GM23338 (cell line): ENCODE results near the gene MMAB. TPM values are rescaled to one million over a fixed set of nuclear protein-coding genes. Genes with fewer than 3 reads are reported as not detected.

ENCODE experiments used
- ATAC-seq: fragments of 200-7000 bp; cut with Tn5 transposase; 3 replicates; pipeline ENCODE4 v1.9.1; 2020
- DNase-seq: peaks from one replicate; pipeline ENCODE4 v3.0.0-alpha.2; 2015; ENCODE audit warnings: low spot score
- H2AFZ ChIP-seq: fragments of 200-600 bp; sonication (generic); 2 replicates; pipeline ENCODE4 v1.8.0; 2016; ENCODE audit warnings: antibody characterized with exemption, mild to moderate bottlenecking, moderate library complexity
- H3F3A ChIP-seq: fragments of 200-600 bp; sonication (generic); replicated peaks from 2 replicates; pipeline ENCODE4 v1.8.0; 2017; ENCODE audit warnings: antibody characterized with exemption, mixed run types, low read depth
- H3K27ac ChIP-seq: fragments of 200-600 bp; sonication (generic); 2 replicates; pipeline ENCODE4 v1.6.1; 2016; ENCODE audit warnings: low read depth
- H3K27me3 ChIP-seq: fragments of 200-600 bp; sonication (generic); 2 replicates; pipeline ENCODE4 v1.8.0; 2016; ENCODE audit warnings: mild to moderate bottlenecking, mixed run types, moderate library complexity; ENCODE audit not compliant: insufficient read depth
- H3K36me3 ChIP-seq: fragments of 200-600 bp; sonication (generic); 2 replicates; pipeline ENCODE4 v1.8.0; 2016; ENCODE audit warnings: mild to moderate bottlenecking; ENCODE audit not compliant: insufficient read depth
- H3K4me1 ChIP-seq: fragments of 200-600 bp; sonication (generic); 2 replicates; pipeline ENCODE4 v1.8.0; 2016; ENCODE audit warnings: mild to moderate bottlenecking, moderate library complexity; ENCODE audit not compliant: insufficient read depth
- H3K4me2 ChIP-seq: fragments of 200-600 bp; sonication (generic); 2 replicates; pipeline ENCODE4 v1.7.1; 2017; ENCODE audit warnings: mixed run types
- H3K4me3 ChIP-seq: fragments of 200-600 bp; sonication (generic); 2 replicates; pipeline ENCODE4 v1.6.1; 2016; ENCODE audit warnings: mixed run types
- H3K79me2 ChIP-seq: fragments of 200-600 bp; sonication (generic); replicated peaks from 2 replicates; pipeline ENCODE4 v1.8.0; 2017; ENCODE audit warnings: mild to moderate bottlenecking; ENCODE audit not compliant: insufficient read depth
- H3K9me2 ChIP-seq: fragments of 200-600 bp; sonication (generic); 2 replicates; pipeline ENCODE4 v1.8.0; 2017; ENCODE audit not compliant: insufficient read depth
- H4K20me1 ChIP-seq: fragments of 200-600 bp; sonication (generic); replicated peaks from 2 replicates; pipeline ENCODE4 v1.8.0; 2017; ENCODE audit warnings: mild to moderate bottlenecking; ENCODE audit not compliant: insufficient read depth
- H3K27ac Mint-ChIP-seq: 2 replicates; pipeline ENCODE4 v1.8.0; 2020; ENCODE audit warnings: inconsistent platforms, mild to moderate bottlenecking, moderate library complexity, mixed read lengths
- H3K27me3 Mint-ChIP-seq: 3 replicates; pipeline ENCODE4 v1.8.0; 2022; ENCODE audit warnings: low read depth, mild to moderate bottlenecking, moderate library complexity, mixed read lengths, inconsistent platforms; ENCODE audit not compliant: insufficient read depth, poor library complexity
- H3K36me3 Mint-ChIP-seq: 3 replicates; pipeline ENCODE4 v1.8.0; 2021; ENCODE audit warnings: low read depth, mild to moderate bottlenecking, inconsistent platforms, moderate library complexity, mixed read lengths
- H3K4me1 Mint-ChIP-seq: 3 replicates; pipeline ENCODE4 v1.8.0; 2020; ENCODE audit warnings: mild to moderate bottlenecking, inconsistent platforms, mixed read lengths
- H3K4me3 Mint-ChIP-seq: 3 replicates; pipeline ENCODE4 v1.8.0; 2021; ENCODE audit warnings: moderate library complexity, mild to moderate bottlenecking, inconsistent platforms, mixed read lengths
- H3K9me3 Mint-ChIP-seq: 3 replicates; pipeline ENCODE4 v1.8.0; 2020; ENCODE audit warnings: moderate library complexity, mild to moderate bottlenecking, inconsistent platforms, mixed read lengths
- CREB1 ChIP-seq: fragments of 250-450 bp; sonication (Bioruptor Pico); IDR thresholded peaks from 2 replicates; pipeline ENCODE4 v1.5.0; 2020; ENCODE audit warnings: low read depth, mild to moderate bottlenecking, moderate library complexity
- EZH2phosphoT487 ChIP-seq: fragments of 200-600 bp; sonication (generic); IDR thresholded peaks from one replicate; pipeline ENCODE4 v1.8.1; 2018; ENCODE audit warnings: antibody characterized with exemption; ENCODE audit not compliant: unreplicated experiment
- JUNB ChIP-seq: IDR thresholded peaks from one replicate; pipeline ENCODE4 v1.6.1; 2016; ENCODE audit warnings: antibody characterized with exemption; ENCODE audit not compliant: unreplicated experiment
- NANOG ChIP-seq: IDR thresholded peaks from 2 replicates; pipeline ENCODE4 v1.6.1; 2016; ENCODE audit warnings: antibody characterized with exemption, borderline replicate concordance
- POLR2AphosphoS5 ChIP-seq: IDR thresholded peaks from 2 replicates; pipeline ENCODE4 v1.6.1; 2016; ENCODE audit warnings: antibody characterized with exemption, low read depth
- STAT1 ChIP-seq: IDR thresholded peaks from one replicate; pipeline ENCODE4 v1.6.1; 2016; ENCODE audit warnings: antibody characterized with exemption; ENCODE audit not compliant: unreplicated experiment
- polyA plus RNA-seq: library from polyadenylated mRNA; unstranded; fragments of >200 nt; fragmentation: Nextera tagmentation; extraction: Ambion mirVana; gene quantifications from 2 replicates; pipeline ENCODE4 v1.2.1, GENCODE V29; 2016
- total RNA-seq: library from RNA; depleted of rRNA; stranded (reverse); fragments of >200 nt; shearing (Covaris generic); gene quantifications from 2 replicates; pipeline ENCODE4 v1.2.3, GENCODE V29; 2014
- TF ChIP-seq, protein P1 (sequence below): fragments of 250-450 bp; sonication (Bioruptor Pico); IDR thresholded peaks from 2 replicates; pipeline ENCODE4 v1.5.0; 2020; ENCODE audit warnings: mild to moderate bottlenecking, moderate library complexity
- TF ChIP-seq, protein P2 (sequence below): IDR thresholded peaks from 2 replicates; pipeline ENCODE4 v1.6.1; 2016; ENCODE audit warnings: antibody characterized with exemption

Gene MMAB
- total and polyA plus RNA-seq, 2 experiments from 2014 or later = 24.7 to 38.5 TPM

DNA sequence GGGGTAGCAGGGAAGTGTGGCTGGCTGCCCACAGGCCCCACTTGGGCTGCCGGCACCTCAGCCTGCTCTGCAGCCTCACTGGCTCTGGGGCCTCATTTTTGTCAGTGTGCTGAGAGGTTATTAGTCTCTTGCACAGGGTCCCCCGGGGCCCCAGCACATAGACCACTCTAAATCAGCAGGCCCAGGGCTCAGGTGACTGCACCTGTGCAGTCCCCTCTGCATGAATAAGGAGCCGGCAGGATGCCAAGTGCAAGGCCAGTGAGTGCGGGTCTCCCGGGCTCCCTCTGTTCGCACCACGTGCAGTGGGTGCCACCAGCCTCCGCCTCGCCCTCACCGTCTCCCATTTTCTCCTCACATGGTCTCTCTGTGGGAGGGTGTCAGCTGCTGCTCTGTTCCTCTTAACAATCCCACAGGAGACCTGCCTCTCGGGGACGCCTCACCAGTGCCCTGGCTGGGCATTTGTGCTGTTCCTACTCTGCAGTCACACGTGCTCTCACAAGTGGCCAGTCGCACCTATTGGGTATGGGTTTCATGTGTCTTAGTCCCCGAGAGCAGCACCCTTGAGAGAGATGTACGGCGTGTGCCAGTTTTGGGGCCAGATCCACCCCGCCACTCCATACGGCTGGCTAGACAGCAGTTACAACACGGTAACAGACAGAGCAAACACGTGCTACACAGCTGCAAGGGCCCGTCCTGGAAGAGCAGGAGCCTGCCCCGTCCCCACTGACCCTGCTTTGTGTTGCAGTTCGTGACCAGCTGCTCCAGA, 40.4 kb downstream of the MMAB start (continued):
- TF ChIP-seq, protein P1, sequence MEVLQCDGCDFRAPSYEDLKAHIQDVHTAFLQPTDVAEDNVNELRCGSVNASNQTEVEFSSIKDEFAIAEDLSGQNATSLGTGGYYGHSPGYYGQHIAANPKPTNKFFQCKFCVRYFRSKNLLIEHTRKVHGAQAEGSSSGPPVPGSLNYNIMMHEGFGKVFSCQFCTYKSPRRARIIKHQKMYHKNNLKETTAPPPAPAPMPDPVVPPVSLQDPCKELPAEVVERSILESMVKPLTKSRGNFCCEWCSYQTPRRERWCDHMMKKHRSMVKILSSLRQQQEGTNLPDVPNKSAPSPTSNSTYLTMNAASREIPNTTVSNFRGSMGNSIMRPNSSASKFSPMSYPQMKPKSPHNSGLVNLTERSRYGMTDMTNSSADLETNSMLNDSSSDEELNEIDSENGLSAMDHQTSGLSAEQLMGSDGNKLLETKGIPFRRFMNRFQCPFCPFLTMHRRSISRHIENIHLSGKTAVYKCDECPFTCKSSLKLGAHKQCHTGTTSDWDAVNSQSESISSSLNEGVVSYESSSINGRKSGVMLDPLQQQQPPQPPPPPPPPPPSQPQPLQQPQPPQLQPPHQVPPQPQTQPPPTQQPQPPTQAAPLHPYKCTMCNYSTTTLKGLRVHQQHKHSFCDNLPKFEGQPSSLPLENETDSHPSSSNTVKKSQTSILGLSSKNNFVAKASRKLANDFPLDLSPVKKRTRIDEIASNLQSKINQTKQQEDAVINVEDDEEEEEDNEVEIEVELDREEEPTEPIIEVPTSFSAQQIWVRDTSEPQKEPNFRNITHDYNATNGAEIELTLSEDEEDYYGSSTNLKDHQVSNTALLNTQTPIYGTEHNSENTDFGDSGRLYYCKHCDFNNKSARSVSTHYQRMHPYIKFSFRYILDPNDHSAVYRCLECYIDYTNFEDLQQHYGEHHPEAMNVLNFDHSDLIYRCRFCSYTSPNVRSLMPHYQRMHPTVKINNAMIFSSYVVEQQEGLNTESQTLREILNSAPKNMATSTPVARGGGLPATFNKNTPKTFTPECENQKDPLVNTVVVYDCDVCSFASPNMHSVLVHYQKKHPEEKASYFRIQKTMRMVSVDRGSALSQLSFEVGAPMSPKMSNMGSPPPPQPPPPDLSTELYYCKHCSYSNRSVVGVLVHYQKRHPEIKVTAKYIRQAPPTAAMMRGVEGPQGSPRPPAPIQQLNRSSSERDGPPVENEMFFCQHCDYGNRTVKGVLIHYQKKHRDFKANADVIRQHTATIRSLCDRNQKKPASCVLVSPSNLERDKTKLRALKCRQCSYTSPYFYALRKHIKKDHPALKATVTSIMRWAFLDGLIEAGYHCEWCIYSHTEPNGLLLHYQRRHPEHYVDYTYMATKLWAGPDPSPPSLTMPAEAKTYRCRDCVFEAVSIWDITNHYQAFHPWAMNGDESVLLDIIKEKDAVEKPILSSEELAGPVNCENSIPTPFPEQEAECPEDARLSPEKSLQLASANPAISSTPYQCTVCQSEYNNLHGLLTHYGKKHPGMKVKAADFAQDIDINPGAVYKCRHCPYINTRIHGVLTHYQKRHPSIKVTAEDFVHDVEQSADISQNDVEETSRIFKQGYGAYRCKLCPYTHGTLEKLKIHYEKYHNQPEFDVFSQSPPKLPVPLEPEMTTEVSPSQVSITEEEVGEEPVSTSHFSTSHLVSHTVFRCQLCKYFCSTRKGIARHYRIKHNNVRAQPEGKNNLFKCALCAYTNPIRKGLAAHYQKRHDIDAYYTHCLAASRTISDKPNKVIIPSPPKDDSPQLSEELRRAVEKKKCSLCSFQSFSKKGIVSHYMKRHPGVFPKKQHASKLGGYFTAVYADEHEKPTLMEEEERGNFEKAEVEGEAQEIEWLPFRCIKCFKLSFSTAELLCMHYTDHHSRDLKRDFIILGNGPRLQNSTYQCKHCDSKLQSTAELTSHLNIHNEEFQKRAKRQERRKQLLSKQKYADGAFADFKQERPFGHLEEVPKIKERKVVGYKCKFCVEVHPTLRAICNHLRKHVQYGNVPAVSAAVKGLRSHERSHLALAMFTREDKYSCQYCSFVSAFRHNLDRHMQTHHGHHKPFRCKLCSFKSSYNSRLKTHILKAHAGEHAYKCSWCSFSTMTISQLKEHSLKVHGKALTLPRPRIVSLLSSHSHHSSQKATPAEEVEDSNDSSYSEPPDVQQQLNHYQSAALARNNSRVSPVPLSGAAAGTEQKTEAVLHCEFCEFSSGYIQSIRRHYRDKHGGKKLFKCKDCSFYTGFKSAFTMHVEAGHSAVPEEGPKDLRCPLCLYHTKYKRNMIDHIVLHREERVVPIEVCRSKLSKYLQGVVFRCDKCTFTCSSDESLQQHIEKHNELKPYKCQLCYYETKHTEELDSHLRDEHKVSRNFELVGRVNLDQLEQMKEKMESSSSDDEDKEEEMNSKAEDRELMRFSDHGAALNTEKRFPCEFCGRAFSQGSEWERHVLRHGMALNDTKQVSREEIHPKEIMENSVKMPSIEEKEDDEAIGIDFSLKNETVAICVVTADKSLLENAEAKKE (CRISPR knock-in tag) = no peak
- TF ChIP-seq JUNB (no peak), EZH2phosphoT487 (no peak), NANOG (no peak)

DNA sequence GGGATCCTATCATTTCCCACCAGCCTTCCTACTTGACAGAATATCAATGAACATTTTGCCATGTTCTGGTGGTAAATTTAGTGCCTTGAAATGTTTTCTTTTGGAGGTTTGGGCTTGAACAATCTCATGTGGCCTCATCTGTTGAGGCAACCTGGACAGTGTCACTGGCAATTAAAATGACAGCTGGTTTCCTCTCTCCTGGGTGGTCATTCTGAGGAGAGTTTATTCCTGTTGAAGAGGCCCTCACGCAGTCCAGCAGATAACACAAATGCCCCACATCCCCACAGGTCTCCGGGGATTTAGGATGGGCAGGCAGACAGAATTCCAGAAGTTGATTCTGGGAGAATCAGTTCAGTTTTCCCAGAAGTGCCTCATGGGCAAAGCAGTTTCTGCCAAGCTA, 41.9 kb downstream of the MMAB start:
- Mint-ChIP-seq H3K4me3 (no peak overlapping the region), H3K9me3 (no peaks in the 10 kb centered on the region), H3K4me1 (peaks cover 11% of the 10 kb centered on the region), H3K27me3 (peaks cover 7% of the 10 kb centered on the region), H3K36me3 (no peaks in the 10 kb centered on the region; the same call in 2 of the 3 replicates), H3K27ac (no peak overlapping the region)
- no peak for DNase-seq
- Histone ChIP-seq H3K36me3 (no peaks in the 10 kb centered on the region), H3K4me2 (no peak overlapping the region), H3K4me3 (no peak overlapping the region), H4K20me1 (no peaks in the 10 kb centered on the region), H3K27me3 (no peaks in the 10 kb centered on the region), H3K79me2 (no peaks in the 10 kb centered on the region), H3F3A (no peaks in the 10 kb centered on the region), H3K4me1 (0 out of 2 replicates have a peak, but pooled peaks cover 7% of the 10 kb centered on the region), H2AFZ (no peak overlapping the region), H3K27ac (no peak overlapping the region), H3K9me2 (no peaks in the 10 kb centered on the region)
- ATAC-seq = no peak
- no peak for TF ChIP-seq POLR2AphosphoS5
- TF ChIP-seq, protein P2, sequence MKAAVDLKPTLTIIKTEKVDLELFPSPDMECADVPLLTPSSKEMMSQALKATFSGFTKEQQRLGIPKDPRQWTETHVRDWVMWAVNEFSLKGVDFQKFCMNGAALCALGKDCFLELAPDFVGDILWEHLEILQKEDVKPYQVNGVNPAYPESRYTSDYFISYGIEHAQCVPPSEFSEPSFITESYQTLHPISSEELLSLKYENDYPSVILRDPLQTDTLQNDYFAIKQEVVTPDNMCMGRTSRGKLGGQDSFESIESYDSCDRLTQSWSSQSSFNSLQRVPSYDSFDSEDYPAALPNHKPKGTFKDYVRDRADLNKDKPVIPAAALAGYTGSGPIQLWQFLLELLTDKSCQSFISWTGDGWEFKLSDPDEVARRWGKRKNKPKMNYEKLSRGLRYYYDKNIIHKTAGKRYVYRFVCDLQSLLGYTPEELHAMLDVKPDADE = no peak
- no peak for TF ChIP-seq EZH2phosphoT487
- TF ChIP-seq STAT1 = no peak
- no peak for TF ChIP-seq CREB1 (CRISPR knock-in tag)
- TF ChIP-seq, protein P1 (CRISPR knock-in tag) = no peak
- no peak for TF ChIP-seq NANOG
